H1 (cell line): ENCODE results near the gene CACNB4. TPM values are rescaled to one million over a fixed set of nuclear protein-coding genes. Genes with fewer than 3 reads are reported as not detected.

Source experiments
- CTCF ChIA-PET: fragments of 300-600 bp; sonication (Branson Sonifier 250); formaldehyde crosslinking; loops from one replicate; lab custom pipeline; 2021; ENCODE audit not compliant: partially characterized antibody; lab: Charles Lee
- POLR2A ChIA-PET: fragments of 300-600 bp; sonication (Branson Sonifier 250); formaldehyde crosslinking; loops from one replicate; lab custom pipeline; 2021; ENCODE audit warnings: inconsistent platforms; ENCODE audit not compliant: partially characterized antibody; lab: Charles Lee
- DNase-seq, 2 experiments: peaks; one replicate each; pipeline versions ENCODE4 v3.0.0 to v3.0.0-alpha.2; 2010 to 2022; ENCODE audit warnings: low spot score in 2 of 2, low read depth in 1 of 2, mixed read lengths in 1 of 2
- FAIRE-seq: peaks from 2 replicates; lab custom pipeline; 2011; peaks lifted over from hg19 to GRCh38; lab: Jason Lieb, UNC
- H2AFZ ChIP-seq: 2 replicates; pipeline ENCODE4 v1.8.1; 2012; ENCODE audit warnings: low read length, inconsistent platforms
- H2AK5ac ChIP-seq: 2 replicates; pipeline ENCODE4 v1.6.1; 2013; ENCODE audit warnings: low read depth, low read length
- H2BK120ac ChIP-seq: replicated peaks from 2 replicates; pipeline ENCODE3; 2013; ENCODE audit warnings: low read depth, low read length, inconsistent platforms
- H2BK12ac ChIP-seq: 2 replicates; pipeline ENCODE4 v1.6.1; 2013; ENCODE audit warnings: low read depth, low read length
- H2BK15ac ChIP-seq: 2 replicates; pipeline ENCODE4 v1.6.1; 2013; ENCODE audit warnings: low read length
- H2BK20ac ChIP-seq: 2 replicates; pipeline ENCODE4 v1.6.1; 2013; ENCODE audit warnings: low read length
- H2BK5ac ChIP-seq: 2 replicates; pipeline ENCODE4 v1.6.1; 2013; ENCODE audit warnings: low read depth, low read length
- H3K14ac ChIP-seq: 2 replicates; pipeline ENCODE4 v1.6.1; 2013; ENCODE audit warnings: inconsistent platforms; ENCODE audit not compliant: insufficient read length
- H3K18ac ChIP-seq: 2 replicates; pipeline ENCODE4 v1.6.1; 2013; ENCODE audit warnings: low read length; ENCODE audit errors: extremely low read depth
- H3K23ac ChIP-seq: 2 replicates; pipeline ENCODE4 v1.6.1; 2013; ENCODE audit warnings: inconsistent platforms; ENCODE audit not compliant: insufficient read length
- H3K23me2 ChIP-seq: 2 replicates; pipeline ENCODE4 v1.6.1; 2013; ENCODE audit warnings: low read depth, low read length
- H3K27ac ChIP-seq: 2 replicates; pipeline ENCODE4 v1.6.1; 2011; ENCODE audit warnings: low read depth, low read length, inconsistent platforms
- H3K27me3 ChIP-seq, 4 experiments: replicated peaks in 1 of 4; 1 replicate in 1 of 4; 2 replicates in 3 of 4; pipeline versions ENCODE4 v1.6.1 to v1.8.1; 2011 to 2013; ENCODE audit warnings: low read length in 3 of 4, mild to moderate bottlenecking in 3 of 4, inconsistent platforms in 2 of 4, mixed read lengths in 2 of 4, moderate library complexity in 1 of 4; ENCODE audit not compliant: control insufficient read depth in 3 of 4, insufficient read depth in 3 of 4; ENCODE audit errors: extremely low read depth in 1 of 4
- H3K36me3 ChIP-seq, 4 experiments: 2 replicates each; pipeline versions ENCODE4 v1.6.1 to v1.8.1; 2011 to 2013; ENCODE audit warnings: mild to moderate bottlenecking in 4 of 4, low read length in 3 of 4, moderate library complexity in 2 of 4, control low read depth in 1 of 4, inconsistent platforms in 1 of 4; ENCODE audit not compliant: insufficient read depth in 4 of 4, control insufficient read depth in 2 of 4
- H3K4ac ChIP-seq: replicated peaks from 2 replicates; pipeline ENCODE3; 2013; ENCODE audit warnings: low read length, low read depth, mixed read lengths, inconsistent platforms; ENCODE audit not compliant: insufficient read length
- H3K4me1 ChIP-seq, 4 experiments: replicated peaks in 1 of 4; 1 replicate in 1 of 4; 2 replicates in 3 of 4; pipeline versions ENCODE4 v1.6.1 to v1.8.1; 2011 to 2013; ENCODE audit warnings: low read length in 3 of 4, inconsistent platforms in 2 of 4, mixed read lengths in 1 of 4; ENCODE audit not compliant: insufficient read depth in 4 of 4, control insufficient read depth in 3 of 4
- H3K4me2 ChIP-seq, 2 experiments: 2 replicates each; pipeline versions ENCODE4 v1.6.1 to v1.8.1; 2011 to 2013; ENCODE audit warnings: low read depth in 2 of 2, low read length in 2 of 2, control low read depth in 1 of 2, inconsistent platforms in 1 of 2, mild to moderate bottlenecking in 1 of 2; ENCODE audit not compliant: insufficient read depth in 1 of 2
- H3K4me3 ChIP-seq, 4 experiments: fragments of 200-600, 300-600 bp in 1 of 4; sonication (generic), shearing (Covaris generic), sonication (Bioruptor Twin) in 1 of 4; 2 replicates each; pipeline versions ENCODE4 v1.5.1 to v1.8.1; 2011 to 2016; ENCODE audit warnings: low read length in 4 of 4, low read depth in 3 of 4, control low read depth in 2 of 4, inconsistent platforms in 2 of 4, mild to moderate bottlenecking in 2 of 4, mixed read lengths in 1 of 4, moderate library complexity in 1 of 4; ENCODE audit not compliant: insufficient read depth in 2 of 4; ENCODE audit errors: extremely low read depth in 1 of 4
- H3K56ac ChIP-seq: replicated peaks from 2 replicates; pipeline ENCODE3; 2013; ENCODE audit warnings: low read depth, mild to moderate bottlenecking, mixed read lengths, low read length, inconsistent platforms; ENCODE audit not compliant: insufficient read length
- H3K79me1 ChIP-seq: 2 replicates; pipeline ENCODE4 v1.6.1; 2013; ENCODE audit warnings: low read depth, low read length, control low read depth
- H3K79me2 ChIP-seq, 2 experiments: 2 replicates each; pipeline versions ENCODE4 v1.6.1 to v1.8.1; 2012 to 2013; ENCODE audit warnings: low read length in 2 of 2, mild to moderate bottlenecking in 2 of 2, inconsistent platforms in 1 of 2; ENCODE audit not compliant: insufficient read depth in 2 of 2, control insufficient read depth in 1 of 2
- H3K9ac ChIP-seq, 4 experiments: replicated peaks in 1 of 4; 1 replicate in 1 of 4; 2 replicates in 3 of 4; pipeline versions ENCODE4 v1.6.1 to v1.8.1; 2011 to 2013; ENCODE audit warnings: low read depth in 3 of 4, low read length in 3 of 4, control low read depth in 2 of 4, mild to moderate bottlenecking in 2 of 4, moderate library complexity in 2 of 4, inconsistent platforms in 1 of 4; ENCODE audit errors: extremely low read depth in 1 of 4
- H3K9me3 ChIP-seq, 2 experiments: 2 replicates each; pipeline versions ENCODE4 v1.6.1 to v1.8.1; 2012 to 2013; ENCODE audit warnings: mild to moderate bottlenecking in 2 of 2, moderate library complexity in 2 of 2, control low read depth in 1 of 2, inconsistent platforms in 1 of 2, low read depth in 1 of 2, low read length in 1 of 2, mixed read lengths in 1 of 2; ENCODE audit not compliant: insufficient read depth in 2 of 2
- H4K20me1 ChIP-seq, 2 experiments: replicated peaks in 1 of 2; 2 replicates each; pipeline versions ENCODE3 to v1.8.1; 2011 to 2013; ENCODE audit warnings: inconsistent platforms in 2 of 2, low read length in 2 of 2, mild to moderate bottlenecking in 1 of 2; ENCODE audit not compliant: insufficient read depth in 2 of 2, control insufficient read depth in 1 of 2
- H4K5ac ChIP-seq: 2 replicates; pipeline ENCODE4 v1.6.1; 2013; ENCODE audit warnings: low read length, low read depth, mixed read lengths, inconsistent platforms; ENCODE audit not compliant: insufficient read length
- H4K8ac ChIP-seq: 2 replicates; pipeline ENCODE4 v1.8.0; 2013; ENCODE audit warnings: mild to moderate bottlenecking, moderate library complexity, low read length, inconsistent platforms; ENCODE audit not compliant: insufficient read depth; ENCODE audit errors: extremely low read depth
- H4K91ac ChIP-seq: replicated peaks from 2 replicates; pipeline ENCODE3; 2013; ENCODE audit warnings: low read length, mixed read lengths, inconsistent platforms; ENCODE audit not compliant: insufficient read length
- ATF2 ChIP-seq: IDR thresholded peaks from 2 replicates; pipeline ENCODE4 v1.6.1; 2012; ENCODE audit warnings: low read length, inconsistent platforms
- CBX8 ChIP-seq: fragments of 300-800, 300-1000 bp; sonication (generic); IDR thresholded peaks from 2 replicates; pipeline ENCODE4 v1.7.1; 2016; ENCODE audit warnings: low read depth, low read length, borderline replicate concordance
- CTCF ChIP-seq, 3 experiments: IDR thresholded peaks; 1 replicate in 2 of 3; 2 replicates in 1 of 3; pipeline versions ENCODE4 v1.5.1 to v1.6.1; 2011; ENCODE audit warnings: low read length in 3 of 3, mild to moderate bottlenecking in 3 of 3, inconsistent platforms in 2 of 3, low read depth in 1 of 3, moderate library complexity in 1 of 3; ENCODE audit not compliant: insufficient read depth in 1 of 3; ENCODE audit errors: control extremely low read depth in 1 of 3
- GABPA ChIP-seq: IDR thresholded peaks from 2 replicates; pipeline ENCODE4 v1.6.1; 2011; ENCODE audit warnings: mild to moderate bottlenecking, low read length, moderate library complexity, borderline replicate concordance; ENCODE audit not compliant: insufficient read depth
- MAFK ChIP-seq: IDR thresholded peaks from 2 replicates; pipeline ENCODE4 v1.6.1; 2012; ENCODE audit warnings: low read depth, mild to moderate bottlenecking, improper control_type of control experiment, low read length
- MAX ChIP-seq: IDR thresholded peaks from 2 replicates; pipeline ENCODE4 v1.6.1; 2012; ENCODE audit warnings: inconsistent platforms
- SP2 ChIP-seq: IDR thresholded peaks from 2 replicates; pipeline ENCODE4 v1.6.1; 2012; ENCODE audit warnings: mild to moderate bottlenecking, low read length, inconsistent platforms
- TAF7 ChIP-seq: optimal IDR thresholded peaks from 2 replicates; pipeline ENCODE3; 2011; ENCODE audit warnings: low read depth, mild to moderate bottlenecking, inconsistent platforms, low read length, moderate library complexity, borderline replicate concordance
- WGBS, 2 experiments: shearing (Covaris generic) in 1 of 2; methylation state at CpG; one replicate each; pipeline versions ENCODE4 v1.1.6 to v1.1.7; 2013 to 2015; ENCODE audit warnings: low lambda C conversion rate in 2 of 2, mixed read lengths in 2 of 2, inconsistent platforms in 1 of 2, low coverage in 1 of 2, missing lambda C conversion rate in 1 of 2; ENCODE audit not compliant: insufficient replicate concordance in 2 of 2, insufficient coverage in 1 of 2, insufficient read length in 1 of 2; ENCODE audit errors: extremely low coverage in 1 of 2, missing lambda C conversion rate in 1 of 2; 5-methylcytosine and 5-hydroxymethylcytosine counted together
- polyA plus RNA-seq, 7 experiments: library from polyadenylated mRNA; depleted of rRNA in 3 of 7; stranded (reverse) in 5 of 7; unstranded in 2 of 7; fragments of >200 nt in 5 of 7; fragments of 200-250 nt in 2 of 7; gene quantifications; 1 replicate in 5 of 7; 2 replicates in 1 of 7; 4 replicates in 1 of 7; pipeline versions ENCODE4 v1.2.1 to v1.2.3, GENCODE V29; 2011 to 2013; ENCODE audit warnings: missing spikeins in 2 of 7, mixed read lengths in 2 of 7
- total RNA-seq: library from RNA; stranded (reverse); fragmentation: NEBNext Ultra II Directional; extraction: Animal tissue kit (Norgen Biotek cat#: 25700); gene quantifications from 2 replicates; pipeline ENCODE4 v1.2.1, GENCODE V29; 2021

CACNB4 gene
- total and polyA plus RNA-seq, 2 of the 8 experiments (the other 6 are each of a cell fraction or from before 2014, with no cell fraction given): 2.0 to 4.0 TPM

GRCh38 chr2:152031747-152032306 lies 67.0 kb downstream of the CACNB4 start:
- Histone ChIP-seq H3K4me1 (peaks cover 6 to 18% (median 13%) of the 10 kb centered on the region in 4 experiments; a peak in 6 of 7 replicates), H4K20me1 (peaks cover 0 to 2% of the 10 kb centered on the region in 2 experiments), H3K18ac (no peak overlapping the region), H2BK120ac (no peak overlapping the region), H2BK20ac (no peak overlapping the region), H3K9me3 (no peaks in the 10 kb centered on the region), H3K9ac (no peak overlapping the region), H3K27ac (no peak overlapping the region), H3K4me3 (no peak overlapping the region), H3K79me1 (no peaks in the 10 kb centered on the region), H3K23ac (no peak overlapping the region), H4K5ac (no peak overlapping the region), H2AK5ac (no peak overlapping the region), H3K23me2 (no peaks in the 10 kb centered on the region), H2BK12ac (no peak overlapping the region), H3K36me3 (no peaks in the 10 kb centered on the region), H4K8ac (no peak overlapping the region), H2AFZ (no peak overlapping the region), H3K4ac (no peak overlapping the region), H2BK5ac (no peak overlapping the region), H3K56ac (no peak overlapping the region), H2BK15ac (no peak overlapping the region), H4K91ac (no peak overlapping the region), H3K4me2 (no peak overlapping the region), H3K27me3 (peaks cover 0 to 40% (median 18%) of the 10 kb centered on the region in 4 experiments; a peak in 5 of 7 replicates), H3K79me2 (no peaks in the 10 kb centered on the region), H3K14ac (no peak overlapping the region)
- WGBS, 2 experiments: 81% methylated on average over 7 of the region's 7 CpGs; no CpG with 5 or more reads in 1 of the 2 experiments
- FAIRE-seq (no peak), DNase-seq (no peak)
- CTCF ChIA-PET: interaction anchor here (0.5 to 3.9 kb wide), 3 partner anchors 67 to 604 kb away, joined by 3 to 13 read pairs (median 6); partner anchors contain the start of gene STAM2
- POLR2A ChIA-PET: no interaction called here
- TF ChIP-seq MAFK: no peak
- TF ChIP-seq TAF7: no peak
- TF ChIP-seq ATF2: no peak
- TF ChIP-seq CBX8: no peak
- TF ChIP-seq GABPA: no peak
- TF ChIP-seq MAX: no peak
- TF ChIP-seq CTCF (IDR thresholded peaks at IDR 0.05; ENCODE audit: control extremely low read depth in 1 of 3, insufficient read depth in 1 of 3, low read depth in 1 of 3, low read length in 3 of 3): no peak
- TF ChIP-seq SP2: no peak
